ENCODE results near the gene ANKLE1. TPM values are rescaled to one million over a fixed set of nuclear protein-coding genes. Genes with fewer than 3 reads are reported as not detected.
A peak's percentile ranks its signal among the peaks of the same experiment; 100 is the strongest.

The ANKLE1 gene
- total RNA-seq, 2 donors from 2014 or later, result 1.2 TPM; not detected in 1

DNA sequence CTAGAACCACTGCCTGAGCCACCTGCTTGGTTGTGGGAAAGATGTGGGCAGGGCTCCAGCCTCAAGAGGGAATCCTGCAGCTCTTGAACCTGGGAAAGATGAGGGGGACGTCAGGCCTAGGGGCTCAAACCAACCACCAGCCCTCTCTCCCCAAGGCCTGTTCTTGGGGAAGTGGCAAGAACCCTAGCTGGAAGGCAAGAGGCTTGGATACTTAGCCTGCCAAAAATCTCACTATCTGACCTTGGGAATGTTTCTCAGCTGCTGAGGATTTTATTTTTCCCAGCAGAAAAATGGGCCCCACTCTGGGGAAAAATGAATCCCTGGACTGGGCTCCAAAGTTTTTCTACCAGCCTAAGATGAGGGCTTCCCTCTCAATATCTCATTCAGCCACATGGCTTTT lies 21.8 kb upstream of the ANKLE1 start:
- Histone ChIP-seq H3K36me3 (no peaks in the 10 kb centered on the region), H3K27me3 (replicated peaks; ENCODE audit: insufficient read depth) (no peaks in the 10 kb centered on the region), H3K4me1 (ENCODE audit: control insufficient read depth in 1 of 2, low read depth in 2 of 2) (no peaks in the 10 kb centered on the region), H3K27ac (no peak overlapping the region), H3K4me3 (no peak overlapping the region), H3K9me3 (no peaks in the 10 kb centered on the region)
- TF ChIP-seq, protein P1, sequence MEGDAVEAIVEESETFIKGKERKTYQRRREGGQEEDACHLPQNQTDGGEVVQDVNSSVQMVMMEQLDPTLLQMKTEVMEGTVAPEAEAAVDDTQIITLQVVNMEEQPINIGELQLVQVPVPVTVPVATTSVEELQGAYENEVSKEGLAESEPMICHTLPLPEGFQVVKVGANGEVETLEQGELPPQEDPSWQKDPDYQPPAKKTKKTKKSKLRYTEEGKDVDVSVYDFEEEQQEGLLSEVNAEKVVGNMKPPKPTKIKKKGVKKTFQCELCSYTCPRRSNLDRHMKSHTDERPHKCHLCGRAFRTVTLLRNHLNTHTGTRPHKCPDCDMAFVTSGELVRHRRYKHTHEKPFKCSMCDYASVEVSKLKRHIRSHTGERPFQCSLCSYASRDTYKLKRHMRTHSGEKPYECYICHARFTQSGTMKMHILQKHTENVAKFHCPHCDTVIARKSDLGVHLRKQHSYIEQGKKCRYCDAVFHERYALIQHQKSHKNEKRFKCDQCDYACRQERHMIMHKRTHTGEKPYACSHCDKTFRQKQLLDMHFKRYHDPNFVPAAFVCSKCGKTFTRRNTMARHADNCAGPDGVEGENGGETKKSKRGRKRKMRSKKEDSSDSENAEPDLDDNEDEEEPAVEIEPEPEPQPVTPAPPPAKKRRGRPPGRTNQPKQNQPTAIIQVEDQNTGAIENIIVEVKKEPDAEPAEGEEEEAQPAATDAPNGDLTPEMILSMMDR (IDR thresholded peaks at IDR 0.05), result no peak
- ATAC-seq (ENCODE audit: insufficient number of reproducible peaks, low FRiP score, low read depth), result no peak
- no peak for DNase-seq (ENCODE audit: low spot score)

DNA sequence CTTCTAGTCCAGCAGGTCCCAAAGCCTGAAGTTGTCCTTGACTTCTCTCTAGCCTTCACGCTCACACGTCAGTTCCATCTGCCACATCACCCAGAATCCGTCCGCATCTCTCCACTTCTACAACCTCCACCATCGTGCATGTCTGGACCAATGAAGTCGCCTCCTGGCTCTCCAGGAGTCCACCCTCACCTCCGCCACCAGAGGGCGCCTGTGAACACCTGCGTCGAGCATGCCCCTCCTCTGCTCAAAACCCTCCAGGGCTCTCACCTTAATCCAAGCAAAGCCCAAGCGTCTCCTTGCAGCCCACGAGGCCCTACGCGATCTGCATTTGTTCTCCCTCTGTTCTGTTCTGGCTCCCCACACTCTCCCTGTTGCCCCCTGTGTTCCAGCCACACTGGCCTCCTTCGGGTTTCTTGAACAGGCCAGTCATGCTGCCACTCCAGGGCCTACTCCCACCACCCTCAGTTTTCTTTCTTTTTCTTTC lies 20.8 kb upstream of the ANKLE1 start:
- no peak overlapping the region for H3K27ac ChIP-seq
- no peak overlapping the region for H3K4me3 ChIP-seq
- DNase-seq (ENCODE audit: low spot score), result no peak
- ATAC-seq (ENCODE audit: insufficient number of reproducible peaks, low FRiP score, low read depth), result peak; percentile 59
- TF ChIP-seq, protein P1 (IDR thresholded peaks at IDR 0.05), result peak; percentile 91
- H3K4me1 ChIP-seq (ENCODE audit: control insufficient read depth in 1 of 2, low read depth in 2 of 2), result no peaks in the 10 kb centered on the region
- no peaks in the 10 kb centered on the region for H3K36me3 ChIP-seq
- no peaks in the 10 kb centered on the region for H3K27me3 ChIP-seq (replicated peaks; ENCODE audit: insufficient read depth)
- no peaks in the 10 kb centered on the region for H3K9me3 ChIP-seq

DNA sequence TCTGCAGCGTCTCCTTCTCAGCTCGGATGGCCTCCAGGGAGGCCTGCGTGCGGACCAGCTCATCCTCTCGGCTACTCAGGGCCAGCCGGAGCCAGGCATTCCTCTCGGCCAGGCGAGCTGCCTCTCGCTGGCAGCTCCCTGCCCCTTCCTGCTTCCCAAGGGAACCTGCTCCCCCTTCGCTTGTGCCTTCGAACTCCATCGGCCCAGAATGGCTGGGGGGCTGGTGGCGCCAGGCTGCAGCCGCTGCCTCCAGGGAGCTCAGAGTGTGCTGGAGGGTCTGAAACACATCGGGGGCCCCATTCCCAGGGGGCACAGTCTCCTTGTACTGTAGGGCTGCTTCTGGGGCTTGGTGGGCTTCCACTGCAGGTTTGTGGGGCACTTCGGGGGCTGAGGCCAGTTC lies 19.1 kb upstream of the ANKLE1 start:
- Histone ChIP-seq H3K4me1 (ENCODE audit: control insufficient read depth in 1 of 2, low read depth in 2 of 2) (no peaks in the 10 kb centered on the region), H3K9me3 (no peaks in the 10 kb centered on the region), H3K27me3 (replicated peaks; ENCODE audit: insufficient read depth) (no peaks in the 10 kb centered on the region), H3K36me3 (no peaks in the 10 kb centered on the region), H3K27ac (no peak overlapping the region), H3K4me3 (no peak overlapping the region)
- ATAC-seq (ENCODE audit: insufficient number of reproducible peaks, low FRiP score, low read depth) (no peak), DNase-seq (ENCODE audit: low spot score) (no peak)
- TF ChIP-seq, protein P1 (IDR thresholded peaks at IDR 0.05), result no peak

DNA sequence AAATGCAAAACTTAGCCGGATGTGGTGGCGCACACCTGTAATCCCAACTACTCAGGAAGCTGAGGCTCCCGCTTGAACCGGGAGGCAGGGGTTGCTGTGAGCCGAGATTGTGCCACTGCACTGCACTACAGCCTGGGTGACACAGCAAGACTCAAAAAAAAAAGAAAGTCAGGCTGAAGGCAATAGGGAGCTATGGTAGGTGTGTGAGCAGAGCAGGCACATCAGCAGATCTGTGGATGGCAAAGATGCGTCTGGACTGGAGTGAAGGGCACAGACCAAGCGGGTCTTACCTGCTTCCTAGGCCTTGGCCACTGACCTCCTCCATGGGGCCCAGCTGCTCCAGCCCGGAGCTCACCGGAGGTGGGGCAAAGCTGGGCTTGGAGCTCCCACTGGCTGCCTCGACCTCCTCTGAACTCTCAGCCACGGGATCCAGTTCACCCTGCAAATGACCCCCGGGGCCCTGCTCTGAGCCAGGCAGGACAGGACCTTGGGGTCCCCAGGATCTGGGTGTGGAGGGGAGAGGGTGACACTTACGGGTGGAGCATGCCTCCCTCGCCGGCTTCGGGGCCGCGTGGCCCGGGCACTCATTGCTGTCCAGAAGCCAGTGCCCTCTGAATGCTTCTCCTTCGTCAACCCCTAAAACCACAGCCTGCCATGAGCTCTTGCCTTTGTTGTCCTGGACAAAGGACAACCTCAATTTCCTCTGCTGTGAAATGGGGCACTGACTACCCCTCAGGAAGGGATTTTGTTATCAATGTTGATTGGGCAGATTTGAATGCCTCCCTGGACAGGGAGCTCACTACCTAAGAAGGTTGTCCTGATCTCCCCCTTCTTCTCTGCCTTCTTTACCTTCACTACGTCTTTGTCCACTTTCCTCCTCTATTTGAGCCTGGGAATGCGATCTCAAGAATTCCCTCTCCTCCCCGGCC lies 17.7 kb upstream of the ANKLE1 start:
- Histone ChIP-seq H3K9me3 (no peaks in the 10 kb centered on the region), H3K27me3 (replicated peaks; ENCODE audit: insufficient read depth) (no peaks in the 10 kb centered on the region), H3K36me3 (peaks cover 3% of the 10 kb centered on the region), H3K4me1 (ENCODE audit: control insufficient read depth in 1 of 2, low read depth in 2 of 2) (peaks cover 6 to 8% of the 10 kb centered on the region in 2 donors), H3K27ac (no peak overlapping the region), H3K4me3 (no peak overlapping the region)
- TF ChIP-seq, protein P1 (IDR thresholded peaks at IDR 0.05), result no peak
- DNase-seq (ENCODE audit: low spot score) (no peak), ATAC-seq (ENCODE audit: insufficient number of reproducible peaks, low FRiP score, low read depth) (no peak)

DNA sequence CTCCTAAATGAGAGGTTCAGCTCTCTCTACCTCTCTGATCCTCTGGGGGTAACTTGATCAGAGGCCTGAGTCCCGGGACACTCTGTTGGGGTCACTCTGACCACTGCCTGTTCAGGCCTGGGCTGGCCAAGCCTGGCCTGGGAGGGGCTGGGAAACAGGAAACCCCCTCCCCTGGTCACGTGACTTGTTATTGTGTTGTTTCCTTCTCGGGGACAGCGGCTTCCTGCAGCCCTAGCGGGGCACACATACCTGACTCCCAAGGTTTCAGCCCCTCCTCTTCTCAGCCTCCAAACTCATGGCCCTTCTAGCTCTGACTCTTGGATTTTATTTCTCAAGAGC lies 17.1 kb upstream of the ANKLE1 start, which contains the start of gene USHBP1:
TSS of gene USHBP1 (minus strand) at position 105 of the 339 bp plus-strand sequence. CDS start 446 bp downstream, outside the sequence.
- ATAC-seq (ENCODE audit: insufficient number of reproducible peaks, low FRiP score, low read depth), result no peak

More for the DNA sequence above, 17.1 kb upstream of the ANKLE1 start, which contains the start of gene USHBP1:
- no peak for DNase-seq (ENCODE audit: low spot score)
- TF ChIP-seq, protein P1 (IDR thresholded peaks at IDR 0.05), result no peak
- H3K27me3 ChIP-seq (replicated peaks; ENCODE audit: insufficient read depth), result no peaks in the 10 kb centered on the region
- peaks cover 8% of the 10 kb centered on the region for H3K36me3 ChIP-seq
- no peak within 1 kb of the TSS for H3K4me3 ChIP-seq
- no peak within 1 kb of the TSS for H3K27ac ChIP-seq
- peaks cover 6 to 8% of the 10 kb centered on the region in 2 donors for H3K4me1 ChIP-seq (ENCODE audit: control insufficient read depth in 1 of 2, low read depth in 2 of 2)
- no peaks in the 10 kb centered on the region for H3K9me3 ChIP-seq

Data from thoracic aorta (tissue), 2 donors.